Measurements from ENCODE around the gene HSPH1.

HSPH1 gene

GRCh38 chr13:31090096-31090495 lies 71.6 kb downstream of the HSPH1 start:
- TF ChIP-seq MYC (IDR thresholded peaks at IDR 0.05; ENCODE audit: low read depth, low read length) (no peak), MAX (IDR thresholded peaks at IDR 0.05; ENCODE audit: low read depth, low read length) (no peak), CTCF (IDR thresholded peaks at IDR 0.05; ENCODE audit: low read depth, low read length) (no peak), POLR2A (IDR thresholded peaks at IDR 0.05; ENCODE audit: extremely low read depth, insufficient read length) (no peak)
- DNase-seq (ENCODE audit: low read depth), result no peak
- H3K4me3 ChIP-seq (ENCODE audit: low read depth, low read length), result no peak overlapping the region

GRCh38 chr13:31089649-31090048 lies 72.1 kb downstream of the HSPH1 start:
- H3K4me3 ChIP-seq (ENCODE audit: low read depth, low read length), result no peak overlapping the region
- no peak for DNase-seq (ENCODE audit: low read depth)
- TF ChIP-seq POLR2A (IDR thresholded peaks at IDR 0.05; ENCODE audit: extremely low read depth, insufficient read length) (no peak), MYC (IDR thresholded peaks at IDR 0.05; ENCODE audit: low read depth, low read length) (no peak), MAX (IDR thresholded peaks at IDR 0.05; ENCODE audit: low read depth, low read length) (no peak), CTCF (IDR thresholded peaks at IDR 0.05; ENCODE audit: low read depth, low read length) (no peak)

- no peak for TF ChIP-seq CTCF (IDR thresholded peaks at IDR 0.05; ENCODE audit: low read depth, low read length)
- no peak for TF ChIP-seq MYC (IDR thresholded peaks at IDR 0.05; ENCODE audit: low read depth, low read length)
- TF ChIP-seq MAX (IDR thresholded peaks at IDR 0.05; ENCODE audit: low read depth, low read length), result no peak
- DNase-seq (ENCODE audit: low read depth), result no peak
Measured at GRCh38 chr13:31088826-31089420, 72.8 kb downstream of the HSPH1 start.

More at GRCh38 chr13:31088826-31089420, 72.8 kb downstream of the HSPH1 start:
- no peak overlapping the region for H3K4me3 ChIP-seq (ENCODE audit: low read depth, low read length)
